ENCODE measurements around the gene AARS1. TPM values are rescaled to one million over a fixed set of nuclear protein-coding genes. Genes with fewer than 3 reads are reported as not detected.

The AARS1 gene
- polyA plus RNA-seq, 1 donor = 53.0 TPM

Other genes with a start within 250 kb of the AARS1 start
- 25.5 TPM for gene PDPR, start 175.2 kb downstream of the AARS1 start, polyA plus RNA-seq
- gene CLEC18C, start 115.7 kb downstream of the AARS1 start, polyA plus RNA-seq = 0.69 TPM
- gene EXOSC6, start 37.6 kb downstream of the AARS1 start, polyA plus RNA-seq = 15.1 TPM
- 28.5 TPM for gene DDX19B, start 9.7 kb upstream of the AARS1 start, polyA plus RNA-seq
- gene DDX19A, start 57.4 kb upstream of the AARS1 start, polyA plus RNA-seq = 31.6 TPM
- gene ST3GAL2, start 149.6 kb upstream of the AARS1 start, polyA plus RNA-seq = 19.7 TPM
- gene FCSK, start 165.1 kb upstream of the AARS1 start, polyA plus RNA-seq = 38.0 TPM
- 59.6 TPM for gene COG4, start 234.0 kb upstream of the AARS1 start, polyA plus RNA-seq
- 202 TPM for gene SF3B3, start 234.3 kb upstream of the AARS1 start, polyA plus RNA-seq

All from large intestine (tissue), 1 donor.